ENCODE results near the gene TTC24. TPM values are rescaled to one million over a fixed set of nuclear protein-coding genes. Genes with fewer than 3 reads are reported as not detected.

TTC24 gene
- total and polyA plus RNA-seq, 2 experiments from 2014 or later, result not detected

DNA sequence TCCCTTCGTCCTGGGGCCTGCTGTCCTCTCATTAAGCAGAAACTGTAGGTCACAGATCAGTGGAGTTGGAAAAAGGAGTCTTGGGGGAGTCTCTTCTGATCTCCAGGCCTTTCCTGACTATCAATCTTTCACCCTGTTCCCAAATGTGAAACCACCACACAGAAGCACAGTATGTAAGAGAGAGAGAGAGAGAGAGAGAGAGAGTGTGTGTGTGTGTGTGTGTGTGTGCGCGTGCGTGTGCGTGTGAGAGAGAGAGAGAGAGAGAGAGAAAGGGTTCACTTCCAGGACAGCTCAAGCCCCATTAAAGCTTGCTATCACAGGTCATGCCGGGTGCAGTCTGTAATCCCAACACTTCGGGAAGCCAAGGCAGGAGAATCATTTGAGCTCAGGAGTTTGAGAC lies 1.5 kb upstream of the TTC24 start:
- Histone ChIP-seq H3K9me2 (ENCODE audit: insufficient read depth) (no peaks in the 10 kb centered on the region), H3K4me1 (ENCODE audit: insufficient read depth) (no peaks in the 10 kb centered on the region), H3K27ac (ENCODE audit: low read depth) (no peak overlapping the region), H3K27me3 (ENCODE audit: insufficient read depth) (no peaks in the 10 kb centered on the region), H3F3A (replicated peaks; ENCODE audit: low read depth) (0 out of 2 replicates have a peak, but pooled peaks cover 2% of the 10 kb centered on the region), H3K4me3 (no peak overlapping the region), H3K79me2 (replicated peaks; ENCODE audit: insufficient read depth) (no peaks in the 10 kb centered on the region), H3K4me2 (no peak overlapping the region), H4K20me1 (replicated peaks; ENCODE audit: insufficient read depth) (no peaks in the 10 kb centered on the region), H2AFZ (no peak overlapping the region), H3K36me3 (ENCODE audit: insufficient read depth) (no peaks in the 10 kb centered on the region)
- no peak overlapping the region for H3K4me3 Mint-ChIP-seq
- DNase-seq (ENCODE audit: low spot score) (no peak), ATAC-seq (no peak)
- peaks cover 5% of the 10 kb centered on the region for H3K27me3 Mint-ChIP-seq (ENCODE audit: insufficient read depth, low read depth, poor library complexity)
- no peaks in the 10 kb centered on the region for H3K9me3 Mint-ChIP-seq
- 0 out of 2 replicates have a peak overlapping the region, but pooled peaks have one; percentile 5 for H3K27ac Mint-ChIP-seq
- TF ChIP-seq, protein P1, sequence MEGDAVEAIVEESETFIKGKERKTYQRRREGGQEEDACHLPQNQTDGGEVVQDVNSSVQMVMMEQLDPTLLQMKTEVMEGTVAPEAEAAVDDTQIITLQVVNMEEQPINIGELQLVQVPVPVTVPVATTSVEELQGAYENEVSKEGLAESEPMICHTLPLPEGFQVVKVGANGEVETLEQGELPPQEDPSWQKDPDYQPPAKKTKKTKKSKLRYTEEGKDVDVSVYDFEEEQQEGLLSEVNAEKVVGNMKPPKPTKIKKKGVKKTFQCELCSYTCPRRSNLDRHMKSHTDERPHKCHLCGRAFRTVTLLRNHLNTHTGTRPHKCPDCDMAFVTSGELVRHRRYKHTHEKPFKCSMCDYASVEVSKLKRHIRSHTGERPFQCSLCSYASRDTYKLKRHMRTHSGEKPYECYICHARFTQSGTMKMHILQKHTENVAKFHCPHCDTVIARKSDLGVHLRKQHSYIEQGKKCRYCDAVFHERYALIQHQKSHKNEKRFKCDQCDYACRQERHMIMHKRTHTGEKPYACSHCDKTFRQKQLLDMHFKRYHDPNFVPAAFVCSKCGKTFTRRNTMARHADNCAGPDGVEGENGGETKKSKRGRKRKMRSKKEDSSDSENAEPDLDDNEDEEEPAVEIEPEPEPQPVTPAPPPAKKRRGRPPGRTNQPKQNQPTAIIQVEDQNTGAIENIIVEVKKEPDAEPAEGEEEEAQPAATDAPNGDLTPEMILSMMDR (conservative IDR thresholded peaks at IDR 0.05; ENCODE audit: low read depth in 2 of 2), result no peak
- H3K36me3 Mint-ChIP-seq (ENCODE audit: low read depth), result no peaks in the 10 kb centered on the region
- peaks cover 3% of the 10 kb centered on the region; the same call in 1 of the 3 replicates for H3K4me1 Mint-ChIP-seq

DNA sequence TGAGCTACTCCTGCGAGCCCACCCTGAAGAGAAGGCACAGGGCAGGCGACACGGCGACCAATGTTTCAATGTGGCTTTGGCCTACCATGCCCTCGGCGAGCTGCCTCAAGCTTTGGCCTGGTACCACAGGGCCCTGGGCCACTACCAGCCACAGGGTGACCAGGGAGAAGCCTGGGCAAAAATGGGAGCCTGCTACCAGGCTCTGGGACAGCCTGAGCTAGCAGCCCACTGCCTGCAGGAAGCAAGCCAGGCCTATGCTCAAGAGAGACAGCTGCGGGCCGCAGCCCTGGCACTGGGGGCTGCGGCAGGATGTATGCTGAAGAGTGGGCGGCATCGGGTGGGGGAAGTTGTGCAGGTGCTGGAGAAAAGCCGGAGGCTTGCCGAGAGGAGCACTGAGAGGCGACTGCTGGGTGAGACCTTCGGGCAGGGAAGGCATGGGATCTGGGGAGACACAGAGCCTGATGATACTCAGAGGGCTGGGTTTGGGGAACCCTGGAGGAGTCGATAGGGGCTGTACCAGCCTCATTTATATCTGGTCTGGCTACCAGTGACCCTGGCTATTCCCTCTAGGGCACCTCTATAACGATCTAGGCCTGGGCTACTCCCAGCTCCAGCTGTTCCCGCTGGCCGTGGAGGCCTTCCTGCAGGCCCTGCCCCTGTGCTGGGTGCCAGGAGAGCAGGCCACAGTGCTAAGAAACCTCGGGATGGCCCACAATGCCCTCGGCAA lies 2.3 kb downstream of the TTC24 start:
- Mint-ChIP-seq H3K9me3 (no peaks in the 10 kb centered on the region; the same call in 2 of the 3 replicates), H3K27ac (no peak overlapping the region), H3K27me3 (ENCODE audit: insufficient read depth, low read depth, poor library complexity) (peaks cover 9% of the 10 kb centered on the region), H3K4me3 (no peak overlapping the region), H3K4me1 (peaks cover 26% of the 10 kb centered on the region), H3K36me3 (ENCODE audit: low read depth) (no peaks in the 10 kb centered on the region; the same call in 2 of the 3 replicates)
- Histone ChIP-seq H3K4me2 (no peak overlapping the region), H4K20me1 (replicated peaks; ENCODE audit: insufficient read depth) (no peaks in the 10 kb centered on the region), H3K79me2 (replicated peaks; ENCODE audit: insufficient read depth) (no peaks in the 10 kb centered on the region), H3K36me3 (ENCODE audit: insufficient read depth) (no peaks in the 10 kb centered on the region), H3K9me2 (ENCODE audit: insufficient read depth) (0 out of 2 replicates have a peak, but pooled peaks cover 3% of the 10 kb centered on the region), H3K4me1 (ENCODE audit: insufficient read depth) (peaks cover 10% of the 10 kb centered on the region), H3K27me3 (ENCODE audit: insufficient read depth) (no peaks in the 10 kb centered on the region), H3K27ac (ENCODE audit: low read depth) (no peak overlapping the region), H2AFZ (0 out of 2 replicates have a peak overlapping the region, but pooled peaks have one; percentile 7), H3F3A (replicated peaks; ENCODE audit: low read depth) (no peaks in the 10 kb centered on the region), H3K4me3 (no peak overlapping the region)
- TF ChIP-seq POLR2AphosphoS5 (IDR thresholded peaks at IDR 0.05; ENCODE audit: low read depth) (no peak), EZH2phosphoT487 (IDR thresholded peaks at IDR 0.05; ENCODE audit: unreplicated experiment) (no peak), NANOG (IDR thresholded peaks at IDR 0.05; ENCODE audit: borderline replicate concordance) (no peak), STAT1 (IDR thresholded peaks at IDR 0.05; ENCODE audit: unreplicated experiment) (no peak), ZNF331 (CRISPR knock-in tag; IDR thresholded peaks at IDR 0.05; ENCODE audit: low read depth) (no peak)
- TF ChIP-seq, protein P2, sequence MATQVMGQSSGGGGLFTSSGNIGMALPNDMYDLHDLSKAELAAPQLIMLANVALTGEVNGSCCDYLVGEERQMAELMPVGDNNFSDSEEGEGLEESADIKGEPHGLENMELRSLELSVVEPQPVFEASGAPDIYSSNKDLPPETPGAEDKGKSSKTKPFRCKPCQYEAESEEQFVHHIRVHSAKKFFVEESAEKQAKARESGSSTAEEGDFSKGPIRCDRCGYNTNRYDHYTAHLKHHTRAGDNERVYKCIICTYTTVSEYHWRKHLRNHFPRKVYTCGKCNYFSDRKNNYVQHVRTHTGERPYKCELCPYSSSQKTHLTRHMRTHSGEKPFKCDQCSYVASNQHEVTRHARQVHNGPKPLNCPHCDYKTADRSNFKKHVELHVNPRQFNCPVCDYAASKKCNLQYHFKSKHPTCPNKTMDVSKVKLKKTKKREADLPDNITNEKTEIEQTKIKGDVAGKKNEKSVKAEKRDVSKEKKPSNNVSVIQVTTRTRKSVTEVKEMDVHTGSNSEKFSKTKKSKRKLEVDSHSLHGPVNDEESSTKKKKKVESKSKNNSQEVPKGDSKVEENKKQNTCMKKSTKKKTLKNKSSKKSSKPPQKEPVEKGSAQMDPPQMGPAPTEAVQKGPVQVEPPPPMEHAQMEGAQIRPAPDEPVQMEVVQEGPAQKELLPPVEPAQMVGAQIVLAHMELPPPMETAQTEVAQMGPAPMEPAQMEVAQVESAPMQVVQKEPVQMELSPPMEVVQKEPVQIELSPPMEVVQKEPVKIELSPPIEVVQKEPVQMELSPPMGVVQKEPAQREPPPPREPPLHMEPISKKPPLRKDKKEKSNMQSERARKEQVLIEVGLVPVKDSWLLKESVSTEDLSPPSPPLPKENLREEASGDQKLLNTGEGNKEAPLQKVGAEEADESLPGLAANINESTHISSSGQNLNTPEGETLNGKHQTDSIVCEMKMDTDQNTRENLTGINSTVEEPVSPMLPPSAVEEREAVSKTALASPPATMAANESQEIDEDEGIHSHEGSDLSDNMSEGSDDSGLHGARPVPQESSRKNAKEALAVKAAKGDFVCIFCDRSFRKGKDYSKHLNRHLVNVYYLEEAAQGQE (IDR thresholded peaks at IDR 0.05; ENCODE audit: unreplicated experiment), result no peak
- DNase-seq (ENCODE audit: low spot score), result no peak
- ATAC-seq, result no peak
